SU-DHL-6 (cell line): ENCODE measurements around the gene PGF.

Source experiments
- EZH2phosphoT487 ChIP-seq: fragments of 200-600 bp; sonication (generic), shearing (Covaris generic); conservative IDR thresholded peaks from 2 replicates; pipeline ENCODE4 v1.6.1; 2018; ENCODE audit warnings: mild to moderate bottlenecking, antibody characterized with exemption, low read length, moderate library complexity, mixed read lengths
- TF ChIP-seq, protein P1 (sequence below): fragments of 200-600 bp; sonication (generic); IDR thresholded peaks from one replicate; pipeline ENCODE4 v1.5.1; 2017; ENCODE audit warnings: antibody characterized with exemption, mild to moderate bottlenecking, low read length, moderate library complexity; ENCODE audit not compliant: insufficient read depth, poor library complexity, severe bottlenecking

DNA sequence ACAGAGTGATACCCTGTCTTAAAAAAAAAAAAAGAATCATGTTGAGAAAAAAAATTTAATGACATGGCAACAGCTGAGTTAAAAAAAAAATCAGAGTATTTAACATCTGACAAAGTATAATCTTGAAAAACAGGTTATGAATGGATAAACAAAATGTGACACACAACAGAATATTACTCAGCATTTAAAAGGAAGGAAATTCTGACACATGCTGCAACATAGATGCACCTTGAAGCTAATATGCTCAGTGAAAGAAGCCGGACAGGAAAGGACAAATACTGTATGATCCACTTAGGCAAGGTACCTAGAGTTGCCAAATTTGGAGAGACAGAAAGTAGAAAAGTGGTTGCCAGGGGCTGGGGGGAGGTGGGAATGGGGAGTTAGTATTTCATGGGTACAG is 27.9 kb upstream of the PGF start:
- TF ChIP-seq, protein P1, sequence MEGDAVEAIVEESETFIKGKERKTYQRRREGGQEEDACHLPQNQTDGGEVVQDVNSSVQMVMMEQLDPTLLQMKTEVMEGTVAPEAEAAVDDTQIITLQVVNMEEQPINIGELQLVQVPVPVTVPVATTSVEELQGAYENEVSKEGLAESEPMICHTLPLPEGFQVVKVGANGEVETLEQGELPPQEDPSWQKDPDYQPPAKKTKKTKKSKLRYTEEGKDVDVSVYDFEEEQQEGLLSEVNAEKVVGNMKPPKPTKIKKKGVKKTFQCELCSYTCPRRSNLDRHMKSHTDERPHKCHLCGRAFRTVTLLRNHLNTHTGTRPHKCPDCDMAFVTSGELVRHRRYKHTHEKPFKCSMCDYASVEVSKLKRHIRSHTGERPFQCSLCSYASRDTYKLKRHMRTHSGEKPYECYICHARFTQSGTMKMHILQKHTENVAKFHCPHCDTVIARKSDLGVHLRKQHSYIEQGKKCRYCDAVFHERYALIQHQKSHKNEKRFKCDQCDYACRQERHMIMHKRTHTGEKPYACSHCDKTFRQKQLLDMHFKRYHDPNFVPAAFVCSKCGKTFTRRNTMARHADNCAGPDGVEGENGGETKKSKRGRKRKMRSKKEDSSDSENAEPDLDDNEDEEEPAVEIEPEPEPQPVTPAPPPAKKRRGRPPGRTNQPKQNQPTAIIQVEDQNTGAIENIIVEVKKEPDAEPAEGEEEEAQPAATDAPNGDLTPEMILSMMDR: no peak
- TF ChIP-seq EZH2phosphoT487: no peak
